Activated T-helper 2 cell treated with anti-CD3 and anti-CD28 coated beads, Interferon-gamma antibody, Interleukin-2, Interleukin-4, amounts not matched to agents 10 μg/mL and 5 μg/mL and 100 μg/mL, durations not matched to agents 14 hours and 24 hours and 36 hours (primary cell): Measurements from ENCODE around the gene SPRTN. TPM values are rescaled to one million over a fixed set of nuclear protein-coding genes. Genes with fewer than 3 reads are reported as not detected.
A peak's percentile ranks its signal among the peaks of the same experiment; 100 is the strongest.

Source experiments
- DNase-seq: peaks from one replicate; pipeline ENCODE4 v3.0.0; 2021; ENCODE audit warnings: low spot score
- H3K27ac Mint-ChIP-seq: one replicate; pipeline ENCODE4 v1.8.0; 2021; ENCODE audit warnings: mixed read lengths
- H3K27me3 Mint-ChIP-seq: one replicate; pipeline ENCODE4 v1.8.0; 2021; ENCODE audit warnings: low read depth, mixed read lengths
- H3K36me3 Mint-ChIP-seq: one replicate; pipeline ENCODE4 v1.8.0; 2021; ENCODE audit warnings: low read depth, mixed read lengths
- H3K4me1 Mint-ChIP-seq: one replicate; pipeline ENCODE4 v1.8.0; 2021; ENCODE audit warnings: low read depth, mixed read lengths
- H3K4me3 Mint-ChIP-seq: one replicate; pipeline ENCODE4 v1.8.0; 2021; ENCODE audit warnings: low read depth, mild to moderate bottlenecking, moderate library complexity, mixed read lengths
- H3K9me3 Mint-ChIP-seq: one replicate; pipeline ENCODE4 v1.8.0; 2021; ENCODE audit warnings: mixed read lengths
- intact Hi-C: fragments of 100-400 bp; cut with micrococcal nuclease; formaldehyde crosslinking; loops from one replicate; pipeline ENCODE4 v1.15.1; 2023
- total RNA-seq: library from RNA; stranded (reverse); gene quantifications from 2 replicates; pipeline ENCODE4 v1.2.3, GENCODE V29; 2022

Gene SPRTN
- total RNA-seq, 1 donor from 2014 or later, result 11.9 TPM

DNA sequence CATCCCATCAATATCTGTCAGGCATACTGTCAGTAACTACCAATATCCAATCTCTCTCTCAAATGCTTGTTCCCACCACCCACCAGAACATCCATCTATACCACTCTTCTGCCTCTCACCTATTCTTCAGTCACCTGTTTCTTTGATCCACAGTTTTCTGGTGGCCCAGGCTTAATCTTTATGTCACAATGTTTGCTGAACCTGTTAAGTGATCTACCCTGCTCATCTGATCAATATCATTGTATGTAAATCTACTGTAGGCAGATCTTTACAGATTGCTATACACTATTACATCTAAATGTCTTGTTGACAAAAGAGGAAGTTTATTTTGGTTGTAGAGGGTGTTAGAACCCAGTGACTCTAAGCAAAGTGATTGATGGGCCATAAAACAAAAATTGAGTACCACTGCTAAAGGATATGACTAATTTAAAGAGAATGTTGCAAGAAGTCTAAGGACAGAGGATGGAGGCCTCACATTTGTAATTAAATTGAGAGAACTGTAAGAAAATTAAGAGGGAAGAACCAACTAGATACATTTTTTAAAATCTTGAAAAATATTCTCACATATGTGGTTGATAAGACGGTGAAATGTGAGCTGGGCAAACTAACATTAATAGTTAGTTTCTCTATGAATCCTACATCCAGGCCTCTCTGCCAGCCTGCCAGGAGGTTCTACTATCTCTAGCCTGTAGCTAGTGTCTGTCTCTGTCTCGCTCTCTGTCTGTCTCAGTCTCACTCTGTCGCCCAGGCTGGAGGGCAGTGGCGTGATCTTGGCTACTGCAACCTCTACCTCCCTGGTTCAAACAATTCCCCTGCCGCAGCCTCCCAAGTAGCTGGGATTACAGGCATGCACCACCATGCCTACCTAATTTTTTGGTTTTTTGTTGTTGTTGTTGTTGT is 49.9 kb downstream of the SPRTN start:
- Mint-ChIP-seq H3K4me1 (peaks cover 25% of the 10 kb centered on the region), H3K4me3 (no peak overlapping the region), H3K36me3 (peaks cover 24% of the 10 kb centered on the region), H3K27me3 (no peaks in the 10 kb centered on the region), H3K27ac (peak overlapping the region; percentile 31), H3K9me3 (no peaks in the 10 kb centered on the region)
- DNase-seq, result no peak
- intact Hi-C loops, result no loop called here

GRCh38 chr1:231390071-231390470 is 52.0 kb downstream of the SPRTN start:
- Mint-ChIP-seq H3K36me3 (peaks cover 25% of the 10 kb centered on the region), H3K4me1 (peaks cover 27% of the 10 kb centered on the region), H3K4me3 (no peak overlapping the region), H3K27me3 (no peaks in the 10 kb centered on the region), H3K27ac (peak overlapping the region; percentile 24), H3K9me3 (no peaks in the 10 kb centered on the region)
- intact Hi-C loops, result loop anchor here (2.0 kb wide), 1 partner anchor 13 kb away; no protein-coding TSS in a partner anchor
- no peak for DNase-seq

GRCh38 chr1:231392389-231393131 is 54.5 kb downstream of the SPRTN start:
- Mint-ChIP-seq H3K36me3 (peaks cover 34% of the 10 kb centered on the region), H3K27ac (no peak overlapping the region), H3K9me3 (no peaks in the 10 kb centered on the region), H3K4me3 (no peak overlapping the region), H3K27me3 (no peaks in the 10 kb centered on the region), H3K4me1 (peaks cover 36% of the 10 kb centered on the region)
- intact Hi-C loops, result no loop called here
- no peak for DNase-seq

DNA sequence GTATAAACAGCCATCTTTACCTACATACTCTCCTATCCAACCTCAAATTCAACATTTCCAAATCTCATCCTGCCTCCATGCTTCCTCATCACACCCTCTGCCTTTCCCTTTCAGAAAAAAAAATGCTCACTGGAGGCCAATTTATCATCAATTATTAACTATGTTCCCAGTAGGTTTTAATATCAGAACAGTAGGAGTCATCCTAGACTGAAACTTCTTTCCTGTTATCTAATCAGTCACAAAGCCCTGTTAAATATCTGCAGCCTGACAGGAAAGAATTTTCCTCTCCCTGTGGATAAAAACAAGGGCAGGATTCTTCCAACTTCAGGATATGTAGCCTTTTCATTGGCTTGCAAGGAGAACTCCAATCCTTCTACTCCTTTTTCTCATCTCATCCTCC is 55.6 kb downstream of the SPRTN start:
- peaks cover 35% of the 10 kb centered on the region for H3K36me3 Mint-ChIP-seq
- no peak overlapping the region for H3K27ac Mint-ChIP-seq
- peaks cover 33% of the 10 kb centered on the region for H3K4me1 Mint-ChIP-seq
- DNase-seq, result no peak
- no peak overlapping the region for H3K4me3 Mint-ChIP-seq
- no peaks in the 10 kb centered on the region for H3K9me3 Mint-ChIP-seq
- intact Hi-C loops, result loop anchor here (2.0 kb wide), 1 partner anchor 17 kb away; no protein-coding TSS in a partner anchor
- H3K27me3 Mint-ChIP-seq, result no peaks in the 10 kb centered on the region

DNA sequence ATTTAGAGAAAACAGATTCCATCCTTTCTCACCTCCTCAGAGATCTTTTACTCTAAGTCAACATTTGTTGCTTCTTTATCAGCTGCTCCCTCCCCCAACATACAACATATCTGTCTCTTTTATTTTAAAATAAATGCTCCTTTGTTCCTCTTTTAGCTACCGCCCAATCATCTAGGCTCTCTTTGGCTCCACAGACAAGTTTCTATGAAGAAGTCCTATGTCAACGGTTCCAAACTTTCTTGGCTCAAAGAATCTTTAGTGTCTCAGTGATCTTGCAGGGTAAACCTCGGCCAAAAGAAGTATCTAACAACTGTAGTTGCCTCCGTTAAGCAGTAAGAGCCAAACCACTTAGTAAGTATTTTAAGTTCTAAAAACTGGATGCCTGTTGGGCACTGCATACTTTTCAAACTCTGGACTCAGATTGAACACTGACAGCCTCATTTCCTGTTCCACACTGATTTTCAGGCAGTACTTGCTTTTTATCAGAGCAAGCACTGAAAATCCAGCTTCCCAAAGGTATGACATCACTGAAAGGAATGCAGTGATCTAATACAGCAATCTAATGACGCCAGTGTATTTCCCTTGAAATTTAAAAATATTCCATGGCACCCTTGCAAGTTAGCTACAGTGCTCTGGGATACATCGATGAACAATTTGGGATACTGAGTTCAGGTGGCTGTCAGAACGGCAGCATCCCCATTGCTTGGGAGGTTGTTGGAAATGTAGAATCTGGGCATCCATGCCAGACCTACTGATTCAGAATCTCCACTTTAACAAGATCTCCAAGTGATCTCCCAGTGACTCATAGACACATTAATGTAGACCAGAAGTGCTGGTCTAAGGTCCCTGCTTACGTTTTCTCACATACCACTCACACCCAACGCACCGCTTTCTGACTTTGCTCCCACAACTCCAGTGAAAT is 57.2 kb downstream of the SPRTN start:
- intact Hi-C loops, result loop anchor here (2.0 kb wide), 1 partner anchor 15 kb away; no protein-coding TSS in a partner anchor

DNA sequence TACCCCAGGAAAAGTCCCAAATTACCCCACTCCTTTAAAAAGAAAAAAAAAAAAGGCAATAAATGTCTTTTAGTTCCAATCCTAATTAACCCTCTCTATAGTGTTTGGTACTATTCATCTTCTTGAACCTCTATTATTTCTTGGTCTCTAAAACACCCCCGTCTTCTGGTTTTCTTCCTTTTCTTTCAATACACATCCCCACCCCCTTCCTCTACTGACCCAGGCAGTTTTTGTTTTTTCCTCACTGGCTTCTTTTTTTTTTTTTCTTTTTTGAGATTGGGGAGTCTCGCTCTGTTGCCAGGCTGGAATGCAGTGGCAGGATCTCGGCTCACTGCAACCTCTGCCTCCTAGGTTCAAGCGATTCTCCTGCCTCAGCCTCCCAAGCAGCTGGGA is 57.9 kb downstream of the SPRTN start:
- Mint-ChIP-seq H3K4me3 (no peak overlapping the region), H3K27ac (no peak overlapping the region), H3K4me1 (peaks cover 24% of the 10 kb centered on the region), H3K36me3 (peaks cover 33% of the 10 kb centered on the region), H3K9me3 (no peaks in the 10 kb centered on the region), H3K27me3 (no peaks in the 10 kb centered on the region)
- intact Hi-C loops, result loop anchor here (2.0 kb wide), 1 partner anchor 15 kb away; no protein-coding TSS in a partner anchor
- DNase-seq, result no peak

More for the DNA sequence above, 57.2 kb downstream of the SPRTN start:
- H3K9me3 Mint-ChIP-seq, result no peaks in the 10 kb centered on the region
- H3K27me3 Mint-ChIP-seq, result no peaks in the 10 kb centered on the region
- H3K4me3 Mint-ChIP-seq, result no peak overlapping the region
- no peak for DNase-seq
- H3K36me3 Mint-ChIP-seq, result peaks cover 36% of the 10 kb centered on the region
- H3K27ac Mint-ChIP-seq, result no peak overlapping the region
- peaks cover 28% of the 10 kb centered on the region for H3K4me1 Mint-ChIP-seq

- no peak overlapping the region for H3K27ac Mint-ChIP-seq
- no peak for DNase-seq
- H3K4me3 Mint-ChIP-seq, result no peak overlapping the region
- peaks cover 22% of the 10 kb centered on the region for H3K4me1 Mint-ChIP-seq
- intact Hi-C loops, result no loop called here
- H3K36me3 Mint-ChIP-seq, result peaks cover 30% of the 10 kb centered on the region
- H3K27me3 Mint-ChIP-seq, result no peaks in the 10 kb centered on the region
- no peaks in the 10 kb centered on the region for H3K9me3 Mint-ChIP-seq
Observed at GRCh38 chr1:231396643-231397042, 58.5 kb downstream of the SPRTN start.

DNA sequence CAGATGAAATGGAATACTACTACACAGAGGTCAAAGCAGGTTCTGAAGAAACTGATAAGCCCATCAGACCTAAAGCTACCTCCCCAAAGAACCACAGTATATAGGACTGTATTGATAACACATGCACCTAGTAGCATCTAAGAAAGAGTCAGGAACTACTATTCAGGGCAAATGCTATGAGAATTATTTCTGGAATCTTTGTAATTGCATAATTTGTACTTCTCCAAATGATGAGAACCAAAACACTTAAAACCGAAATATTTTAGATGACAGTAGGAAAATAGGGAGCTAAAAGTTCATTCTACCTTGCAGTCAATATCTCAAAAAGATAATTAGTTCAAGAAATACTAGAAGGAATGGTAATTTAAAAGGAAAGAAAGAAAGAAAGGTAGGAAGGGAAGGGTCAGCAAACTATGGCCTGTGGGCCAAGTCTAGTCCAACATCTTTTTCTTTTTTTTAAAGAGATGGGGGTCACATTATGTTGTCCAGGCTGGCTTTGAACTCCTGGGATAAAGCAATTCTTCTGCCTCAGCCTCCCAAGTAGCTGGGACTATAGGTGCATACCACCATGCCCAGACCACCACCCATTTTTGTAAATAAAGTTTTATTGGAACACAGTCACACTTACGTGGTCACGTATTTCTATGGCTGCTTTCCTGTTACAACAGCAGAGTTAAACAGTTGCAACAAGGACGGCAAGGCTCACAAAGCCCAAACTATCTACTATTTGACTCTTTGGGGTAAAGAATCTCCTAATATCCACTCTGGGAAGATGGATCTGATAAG is 60.0 kb downstream of the SPRTN start:
- intact Hi-C loops, result no loop called here
- no peaks in the 10 kb centered on the region for H3K9me3 Mint-ChIP-seq
- no peak overlapping the region for H3K27ac Mint-ChIP-seq
- H3K4me1 Mint-ChIP-seq, result peaks cover 20% of the 10 kb centered on the region
- H3K36me3 Mint-ChIP-seq, result peaks cover 28% of the 10 kb centered on the region
- no peak overlapping the region for H3K4me3 Mint-ChIP-seq
- DNase-seq, result no peak
- H3K27me3 Mint-ChIP-seq, result no peaks in the 10 kb centered on the region

- no peaks in the 10 kb centered on the region for H3K27me3 Mint-ChIP-seq
- peaks cover 14% of the 10 kb centered on the region for H3K4me1 Mint-ChIP-seq
- H3K9me3 Mint-ChIP-seq, result no peaks in the 10 kb centered on the region
- H3K4me3 Mint-ChIP-seq, result no peak overlapping the region
- H3K27ac Mint-ChIP-seq, result no peak overlapping the region
- intact Hi-C loops, result no loop called here
- DNase-seq, result no peak
- H3K36me3 Mint-ChIP-seq, result peaks cover 35% of the 10 kb centered on the region
Observed at GRCh38 chr1:231401478-231401877, 63.4 kb downstream of the SPRTN start.

- Mint-ChIP-seq H3K36me3 (peaks cover 19% of the 10 kb centered on the region), H3K9me3 (no peaks in the 10 kb centered on the region), H3K27ac (no peak overlapping the region), H3K4me3 (no peak overlapping the region), H3K27me3 (no peaks in the 10 kb centered on the region), H3K4me1 (peaks cover under 1% of the 10 kb centered on the region)
- intact Hi-C loops, result no loop called here
- DNase-seq, result no peak
Observed at GRCh38 chr1:231404318-231404717, 66.2 kb downstream of the SPRTN start.
